ENCODE data around the gene ZNF516. TPM values are rescaled to one million over a fixed set of nuclear protein-coding genes. Genes with fewer than 3 reads are reported as not detected.
A peak's percentile ranks its signal among the peaks of the same experiment; 100 is the strongest.

The ZNF516 gene
- total and polyA plus RNA-seq, 2 of the 13 experiments (the other 11 are each of a cell fraction or from before 2014, with no cell fraction given): 16.6 to 18.7 TPM

- TF ChIP-seq HNRNPK (IDR thresholded peaks at IDR 0.05; ENCODE audit: low read depth, low read length, poor library complexity, severe bottlenecking) (no peak), ZNF414 (CRISPR knock-in tag; IDR thresholded peaks at IDR 0.05) (no peak), SP140L (CRISPR knock-in tag; IDR thresholded peaks at IDR 0.05; ENCODE audit: borderline replicate concordance) (no peak), ZNF431 (CRISPR knock-in tag; IDR thresholded peaks at IDR 0.05; ENCODE audit: borderline replicate concordance, low read depth) (no peak), FOXC1 (CRISPR knock-in tag; IDR thresholded peaks at IDR 0.05; ENCODE audit: borderline replicate concordance) (no peak), ZBTB44 (CRISPR knock-in tag; IDR thresholded peaks at IDR 0.05) (no peak)
Measured at GRCh38 chr18:76450452-76451395, 44.3 kb downstream of the ZNF516 start (continued).

- DNase-seq (ENCODE audit: low spot score): no peak
- Histone ChIP-seq H3K79me2 (ENCODE audit: insufficient read depth, low read length) (peaks cover 96% of the 10 kb centered on the region), H3K4me2 (ENCODE audit: low read depth, low read length) (no peak overlapping the region), H3K27me3 (ENCODE audit: control insufficient read depth in 1 of 2, insufficient read depth in 2 of 2, low read length in 2 of 2) (no peaks in the 10 kb centered on the region), H4K20me1 (ENCODE audit: insufficient read depth, low read length) (peaks cover 90% of the 10 kb centered on the region), H3K9ac (ENCODE audit: insufficient read depth, low read depth, low read length) (no peak overlapping the region), H3K4me1 (ENCODE audit: insufficient read depth, low read length) (peaks cover 45% of the 10 kb centered on the region), H3K4me3 (replicated peaks in 1 of 3; ENCODE audit: insufficient read depth in 1 of 3, low read depth in 2 of 3, low read length in 3 of 3) (no peak overlapping the region), H2AFZ (ENCODE audit: low read length) (no peak overlapping the region), H3K27ac (ENCODE audit: extremely low read length, insufficient read depth, low read length) (no peak overlapping the region), H3K9me3 (ENCODE audit: low read length) (no peaks in the 10 kb centered on the region), H3K36me3 (replicated peaks in 1 of 2; ENCODE audit: control insufficient read depth in 1 of 2, insufficient read depth in 2 of 2, low read length in 2 of 2) (peaks cover 4 to 13% of the 10 kb centered on the region in 2 experiments; a peak in 2 of 5 replicates)
- FAIRE-seq: no peak
- WGBS (ENCODE audit: low lambda C conversion rate): 100% methylated on average over 4 of the region's 5 CpGs
- no TSS peak for BruUV-seq (replicated peaks)
- CTCF ChIA-PET (ENCODE audit: low intra/inter-chr PET ratio, low total read pairs): no interaction called here
- ATAC-seq: no peak
- POLR2A ChIA-PET: no interaction called here
- TF ChIP-seq ZNF768 (CRISPR knock-in tag; IDR thresholded peaks at IDR 0.05) (0 out of 2 replicates have a peak, but pooled peaks have one; percentile 42), ZNF792 (CRISPR knock-in tag; IDR thresholded peaks at IDR 0.05) (no peak), ZNF317 (CRISPR knock-in tag; IDR thresholded peaks at IDR 0.05) (peak; percentile 93), RBM22 (optimal IDR thresholded peaks at IDR 0.05; ENCODE audit: low read length) (peak; percentile 32), ZNF616 (CRISPR knock-in tag; IDR thresholded peaks at IDR 0.05; ENCODE audit: low read depth) (no peak)
- in situ Hi-C loops (cut with HindIII; ENCODE audit: extremely low pct_ligation_motif_present, low pct_unique_long_range_greater_than_20kb) (no loop called here), intact Hi-C loops (cut with micrococcal nuclease; ENCODE audit: unreplicated experiment) (no loop called here)
Measured at GRCh38 chr18:76449111-76449453, 46.0 kb downstream of the ZNF516 start.
